ENCODE results near the gene GPR179. TPM values are rescaled to one million over a fixed set of nuclear protein-coding genes. Genes with fewer than 3 reads are reported as not detected.

The GPR179 gene
- total RNA-seq, 4 donors from 2014 or later = 0.12 to 5.3 (median 0.97) TPM; not detected in 1

GRCh38 chr17:38351412-38352222 is 7.9 kb upstream of the GPR179 start, which contains the start of gene SOCS7:
Gene SOCS7 (plus strand): TSS chr17:38351844. CDS start chr17:38352053, 209 bp downstream.
- Histone ChIP-seq H3K4me1 (peaks cover 0 to 10% of the 10 kb centered on the region in 2 donors), H3K9me3 (no peaks in the 10 kb centered on the region), H3K27me3 (no peaks in the 10 kb centered on the region), H3K36me3 (no peaks in the 10 kb centered on the region), H3K27ac (peak within 1 kb of the TSS; percentile 84 to 86), H3K4me3 (peak within 1 kb of the TSS; percentile 45 to 94)
- peak; percentile 92 to 96 for DNase-seq
- TF ChIP-seq CTCF (IDR thresholded peaks at IDR 0.05) = peak in 1 of 4 experiments; percentile 10
- TF ChIP-seq POLR2A (IDR thresholded peaks at IDR 0.05) = peak; percentile 51 to 84
- intact Hi-C loops (cut with DNase I; ENCODE audit: low total_unique reads) = no loop called here

DNA sequence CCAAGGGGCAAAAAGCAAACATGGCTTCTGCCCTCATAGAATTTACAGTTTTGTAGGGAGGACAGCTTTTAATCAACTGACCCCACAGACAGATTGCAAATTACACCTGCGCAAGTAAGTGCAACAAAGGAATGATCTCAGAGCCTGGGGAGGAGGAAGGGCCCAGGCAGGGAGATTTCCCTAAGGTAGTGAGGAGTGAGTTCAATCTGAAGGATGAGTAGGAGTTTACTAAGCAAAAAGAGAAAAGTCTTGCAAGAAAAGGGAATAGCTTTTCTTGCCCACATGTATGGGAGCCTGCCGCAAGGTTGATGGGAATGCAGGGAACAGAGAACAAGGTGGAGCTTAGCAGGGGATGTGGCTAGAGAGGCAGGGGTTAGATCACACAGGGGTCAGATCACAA is 6.3 kb upstream of the GPR179 start:
- Histone ChIP-seq H3K27me3 (no peaks in the 10 kb centered on the region), H3K27ac (no peak overlapping the region), H3K36me3 (no peaks in the 10 kb centered on the region), H3K4me1 (peaks cover 0 to 7% of the 10 kb centered on the region in 2 donors), H3K4me3 (no peak overlapping the region), H3K9me3 (no peaks in the 10 kb centered on the region)
- intact Hi-C loops (cut with DNase I; ENCODE audit: low total_unique reads) = no loop called here
- no peak for TF ChIP-seq CTCF (IDR thresholded peaks at IDR 0.05)
- TF ChIP-seq POLR2A (IDR thresholded peaks at IDR 0.05) = no peak
- no peak for DNase-seq

- TF ChIP-seq CTCF (IDR thresholded peaks at IDR 0.05) (peak; percentile 91 to 92 (median 92)), POLR2A (IDR thresholded peaks at IDR 0.05) (no peak)
- Histone ChIP-seq H3K27me3 (no peaks in the 10 kb centered on the region), H3K9me3 (no peaks in the 10 kb centered on the region), H3K4me1 (no peaks in the 10 kb centered on the region), H3K36me3 (no peaks in the 10 kb centered on the region), H3K27ac (no peak overlapping the region), H3K4me3 (no peak overlapping the region)
- intact Hi-C loops (cut with DNase I; ENCODE audit: low total_unique reads) = loop anchor here (5.0 kb wide), 1 partner anchor 68 kb away; no protein-coding TSS in a partner anchor
- peak; percentile 86 to 89 for DNase-seq
Observed at GRCh38 chr17:38349097-38349730, 5.5 kb upstream of the GPR179 start.

GRCh38 chr17:38345743-38346142 is 2.0 kb upstream of the GPR179 start:
- Histone ChIP-seq H3K9me3 (no peaks in the 10 kb centered on the region), H3K36me3 (no peaks in the 10 kb centered on the region), H3K27me3 (no peaks in the 10 kb centered on the region), H3K4me3 (no peak overlapping the region), H3K4me1 (no peaks in the 10 kb centered on the region), H3K27ac (no peak overlapping the region)
- intact Hi-C loops (cut with DNase I; ENCODE audit: low total_unique reads) = loop anchor here (5.0 kb wide), 1 partner anchor 72 kb away; no protein-coding TSS in a partner anchor
- DNase-seq = no peak
- TF ChIP-seq POLR2A (IDR thresholded peaks at IDR 0.05) = no peak
- TF ChIP-seq CTCF (IDR thresholded peaks at IDR 0.05) = no peak

DNA sequence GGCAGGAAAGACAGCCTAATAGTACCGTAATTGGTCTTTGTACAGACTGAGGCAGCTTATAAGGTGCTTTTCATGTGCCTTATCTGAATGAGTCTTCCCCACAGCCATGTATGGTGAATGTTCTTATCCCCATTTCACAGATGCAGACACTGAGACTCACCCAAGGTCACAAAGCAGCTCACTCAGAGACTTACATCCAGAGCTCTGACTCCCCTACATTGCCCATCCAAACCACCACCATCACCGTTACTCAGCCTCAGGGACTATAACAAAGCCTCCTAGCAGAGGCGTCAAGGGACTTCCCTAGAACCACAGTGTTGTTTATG is 627 bp upstream of the GPR179 start:
- no peaks in the 10 kb centered on the region for H3K9me3 ChIP-seq
- intact Hi-C loops (cut with DNase I; ENCODE audit: low total_unique reads) = no loop called here
- no peak overlapping the region for H3K4me3 ChIP-seq
- no peak for TF ChIP-seq POLR2A (IDR thresholded peaks at IDR 0.05)
- no peak for TF ChIP-seq CTCF (IDR thresholded peaks at IDR 0.05)
- no peaks in the 10 kb centered on the region for H3K27me3 ChIP-seq
- no peak overlapping the region for H3K27ac ChIP-seq
- no peaks in the 10 kb centered on the region for H3K4me1 ChIP-seq
- H3K36me3 ChIP-seq = no peaks in the 10 kb centered on the region
- no peak for DNase-seq

All from uterus (tissue), 4 donors.